HepG2 (cell line): ENCODE data around the gene LRR1. TPM values are rescaled to one million over a fixed set of nuclear protein-coding genes. Genes with fewer than 3 reads are reported as not detected.

Experiments used
- ATF2 ChIP-seq: sonication (generic); formaldehyde crosslinking; IDR thresholded peaks from 2 replicates; pipeline ENCODE4 v1.4.0; 2020; ENCODE audit warnings: missing genetic modification reagents
- BCL6 ChIP-seq: IDR thresholded peaks from 2 replicates; pipeline ENCODE4 v1.6.1; 2016; ENCODE audit warnings: missing genetic modification reagents, missing compliant biosample characterization
- EZH2 ChIP-seq: conservative IDR thresholded peaks from 2 replicates; pipeline ENCODE4 v1.6.1; 2012; ENCODE audit warnings: mild to moderate bottlenecking, low read depth, low read length, moderate library complexity
- GATAD1 ChIP-seq: IDR thresholded peaks from 2 replicates; pipeline ENCODE4 v1.6.1; 2016; ENCODE audit warnings: missing genetic modification reagents, missing compliant biosample characterization
- ISX ChIP-seq: sonication (generic); formaldehyde crosslinking; conservative IDR thresholded peaks from 2 replicates; pipeline ENCODE4 v1.5.0; 2020; ENCODE audit warnings: missing genetic modification reagents
- KAT8 ChIP-seq: IDR thresholded peaks from 2 replicates; pipeline ENCODE4 v1.6.1; 2016; ENCODE audit warnings: missing genetic modification reagents, missing compliant biosample characterization
- KLF13 ChIP-seq: sonication (generic); formaldehyde crosslinking; IDR thresholded peaks from 2 replicates; pipeline ENCODE4 v1.4.0; 2020; ENCODE audit warnings: mild to moderate bottlenecking, missing genetic modification reagents
- NFKB2 ChIP-seq: sonication (generic); formaldehyde crosslinking; IDR thresholded peaks from 2 replicates; pipeline ENCODE4 v1.4.0; 2020; ENCODE audit warnings: missing genetic modification reagents, borderline replicate concordance
- PCBP2 ChIP-seq: fragments of 200-400 bp; formaldehyde crosslinking; optimal IDR thresholded peaks from 2 replicates; pipeline ENCODE3; 2018; ENCODE audit warnings: low read length, low read depth; ENCODE audit not compliant: poor library complexity, severe bottlenecking
- RARA ChIP-seq: IDR thresholded peaks from 2 replicates; pipeline ENCODE4 v1.6.1; 2016; ENCODE audit warnings: missing genetic modification reagents, missing compliant biosample characterization
- STAT5B ChIP-seq: sonication (generic); formaldehyde crosslinking; IDR thresholded peaks from 2 replicates; pipeline ENCODE4 v1.4.0; 2020; ENCODE audit warnings: missing genetic modification reagents
- TOPORS ChIP-seq: sonication (generic); formaldehyde crosslinking; IDR thresholded peaks from 2 replicates; pipeline ENCODE4 v1.8.0; 2023; ENCODE audit warnings: mild to moderate bottlenecking, missing genetic modification reagents
- UBTF ChIP-seq: sonication (generic); formaldehyde crosslinking; IDR thresholded peaks from 2 replicates; pipeline ENCODE4 v1.4.0; 2020; ENCODE audit warnings: mild to moderate bottlenecking, missing genetic modification reagents
- ZBTB1 ChIP-seq: sonication (generic); formaldehyde crosslinking; IDR thresholded peaks from 2 replicates; pipeline ENCODE4 v1.4.0; 2020; ENCODE audit warnings: missing genetic modification reagents, borderline replicate concordance
- ZBTB3 ChIP-seq: sonication (generic); formaldehyde crosslinking; IDR thresholded peaks from 2 replicates; pipeline ENCODE4 v1.4.0; 2020; ENCODE audit warnings: low read depth, mild to moderate bottlenecking, moderate library complexity, missing genetic modification reagents, borderline replicate concordance
- ZMYM2 ChIP-seq: sonication (generic); formaldehyde crosslinking; IDR thresholded peaks from 2 replicates; pipeline ENCODE4 v1.8.0; 2022; ENCODE audit warnings: mild to moderate bottlenecking, missing genetic modification reagents
- ZNF672 ChIP-seq: sonication (generic); formaldehyde crosslinking; IDR thresholded peaks from 2 replicates; pipeline ENCODE4 v1.8.1; 2022; ENCODE audit warnings: missing genetic modification reagents
- ZNF790 ChIP-seq: sonication (generic); formaldehyde crosslinking; IDR thresholded peaks from 2 replicates; pipeline ENCODE4 v1.8.0; 2022; ENCODE audit warnings: missing genetic modification reagents, mild to moderate bottlenecking, borderline replicate concordance
- ZNF83 ChIP-seq: sonication (generic); formaldehyde crosslinking; IDR thresholded peaks from 2 replicates; pipeline ENCODE4 v1.4.0; 2020; ENCODE audit warnings: missing genetic modification reagents, mild to moderate bottlenecking, borderline replicate concordance
- polyA plus RNA-seq, 8 experiments: library from polyadenylated mRNA; depleted of rRNA in 3 of 8; stranded (reverse) in 7 of 8; unstranded in 1 of 8; fragments of >200 nt; fragmentation: Illumina TruSeq in 4 of 8; extraction: Trizol in 4 of 8; gene quantifications; 2 replicates each; pipeline versions ENCODE4 v1.2.1 to v1.2.3, GENCODE V29; 2011 to 2016; ENCODE audit warnings: low read depth in 4 of 8, missing spikeins in 1 of 8, mixed read lengths in 1 of 8; ENCODE audit not compliant: insufficient read depth in 1 of 8
- total RNA-seq, 5 experiments: library from RNA; depleted of rRNA; stranded (reverse); fragments of >200 nt; fragmentation: Illumina TruSeq; extraction: Trizol; gene quantifications; 2 replicates each; pipeline ENCODE4 v1.2.3, GENCODE V29; 2016; ENCODE audit warnings: low read depth in 1 of 5
- TF ChIP-seq, protein P1 (sequence below): sonication (generic); formaldehyde crosslinking; IDR thresholded peaks from 2 replicates; pipeline ENCODE4 v1.4.0; 2020; ENCODE audit warnings: mild to moderate bottlenecking, missing genetic modification reagents
- TF ChIP-seq, protein P2 (sequence below): IDR thresholded peaks from 2 replicates; pipeline ENCODE4 v1.6.1; 2016; ENCODE audit warnings: mild to moderate bottlenecking, missing biosample characterization, missing genetic modification reagents
- TF ChIP-seq, protein P3 (sequence below): sonication (generic); formaldehyde crosslinking; IDR thresholded peaks from 2 replicates; pipeline ENCODE4; 2020; ENCODE audit warnings: missing genetic modification reagents, mild to moderate bottlenecking, borderline replicate concordance

Gene LRR1
- total and polyA plus RNA-seq, 2 of the 13 experiments (the other 11 are each of a cell fraction or from before 2014, with no cell fraction given), result 7.0 to 36.2 TPM

- TF ChIP-seq, protein P1, sequence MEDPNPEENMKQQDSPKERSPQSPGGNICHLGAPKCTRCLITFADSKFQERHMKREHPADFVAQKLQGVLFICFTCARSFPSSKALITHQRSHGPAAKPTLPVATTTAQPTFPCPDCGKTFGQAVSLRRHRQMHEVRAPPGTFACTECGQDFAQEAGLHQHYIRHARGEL (CRISPR knock-in tag), result no peak
- TF ChIP-seq NFKB2 (CRISPR knock-in tag) (no peak; the same call in 1 of the 2 replicates), BCL6 (CRISPR knock-in tag) (peak; percentile 29; the same call in 1 of the 2 replicates), EZH2 (no peak), KAT8 (CRISPR knock-in tag) (peak; percentile 87), GATAD1 (CRISPR knock-in tag) (peak; percentile 90), ISX (CRISPR knock-in tag) (no peak), ATF2 (CRISPR knock-in tag) (peak; percentile 66; the same call in 1 of the 2 replicates), ZNF672 (no peak), ZMYM2 (CRISPR knock-in tag) (0 out of 2 replicates have a peak, but pooled peaks have one; percentile 8), UBTF (peak; percentile 96), ZBTB1 (CRISPR knock-in tag) (no peak), STAT5B (no peak), ZNF83 (no peak), ZBTB3 (CRISPR knock-in tag) (peak; percentile 29; the same call in 1 of the 2 replicates), ZNF790 (CRISPR knock-in tag) (peak; percentile 88; the same call in 1 of the 2 replicates), TOPORS (CRISPR knock-in tag) (no peak), RARA (peak; percentile 66; the same call in 1 of the 2 replicates), KLF13 (CRISPR knock-in tag) (no peak), PCBP2 (no peak)
- TF ChIP-seq, protein P2, sequence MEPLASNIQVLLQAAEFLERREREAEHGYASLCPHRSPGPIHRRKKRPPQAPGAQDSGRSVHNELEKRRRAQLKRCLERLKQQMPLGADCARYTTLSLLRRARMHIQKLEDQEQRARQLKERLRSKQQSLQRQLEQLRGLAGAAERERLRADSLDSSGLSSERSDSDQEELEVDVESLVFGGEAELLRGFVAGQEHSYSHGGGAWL, result peak; percentile 86
- TF ChIP-seq, protein P3, sequence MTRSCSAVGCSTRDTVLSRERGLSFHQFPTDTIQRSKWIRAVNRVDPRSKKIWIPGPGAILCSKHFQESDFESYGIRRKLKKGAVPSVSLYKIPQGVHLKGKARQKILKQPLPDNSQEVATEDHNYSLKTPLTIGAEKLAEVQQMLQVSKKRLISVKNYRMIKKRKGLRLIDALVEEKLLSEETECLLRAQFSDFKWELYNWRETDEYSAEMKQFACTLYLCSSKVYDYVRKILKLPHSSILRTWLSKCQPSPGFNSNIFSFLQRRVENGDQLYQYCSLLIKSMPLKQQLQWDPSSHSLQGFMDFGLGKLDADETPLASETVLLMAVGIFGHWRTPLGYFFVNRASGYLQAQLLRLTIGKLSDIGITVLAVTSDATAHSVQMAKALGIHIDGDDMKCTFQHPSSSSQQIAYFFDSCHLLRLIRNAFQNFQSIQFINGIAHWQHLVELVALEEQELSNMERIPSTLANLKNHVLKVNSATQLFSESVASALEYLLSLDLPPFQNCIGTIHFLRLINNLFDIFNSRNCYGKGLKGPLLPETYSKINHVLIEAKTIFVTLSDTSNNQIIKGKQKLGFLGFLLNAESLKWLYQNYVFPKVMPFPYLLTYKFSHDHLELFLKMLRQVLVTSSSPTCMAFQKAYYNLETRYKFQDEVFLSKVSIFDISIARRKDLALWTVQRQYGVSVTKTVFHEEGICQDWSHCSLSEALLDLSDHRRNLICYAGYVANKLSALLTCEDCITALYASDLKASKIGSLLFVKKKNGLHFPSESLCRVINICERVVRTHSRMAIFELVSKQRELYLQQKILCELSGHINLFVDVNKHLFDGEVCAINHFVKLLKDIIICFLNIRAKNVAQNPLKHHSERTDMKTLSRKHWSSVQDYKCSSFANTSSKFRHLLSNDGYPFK (CRISPR knock-in tag), result peak; percentile 61; the same call in 1 of the 2 replicates
These were observed 35.2 kb downstream of the LRR1 start (continued) for GRCh38 chr14:49633640-49634546.
